CD4-positive, alpha-beta T cell (primary cell): Measurements from ENCODE around the gene PLPP2. TPM values are rescaled to one million over a fixed set of nuclear protein-coding genes. Genes with fewer than 3 reads are reported as not detected.
"Not testable (repeated sequence)": the region's sequence is repeated elsewhere in the genome, so short reads cannot be mapped to it uniquely, and the experiment has no call there.

Source experiments
- ATAC-seq: fragments of 200-7000 bp; cut with Tn5 transposase; one replicate; pipeline ENCODE4 v1.10.0; 2022; ENCODE audit warnings: mild to moderate bottlenecking; ENCODE audit not compliant: poor library complexity
- CTCF ChIA-PET: fragments of 350-600 bp; sonication (Branson Sonifier 250); formaldehyde crosslinking; loops from one replicate; lab custom pipeline; 2021; ENCODE audit warnings: antibody characterized with exemption, inconsistent platforms; lab: Charles Lee
- POLR2A ChIA-PET: fragments of 350-600 bp; sonication (Branson Sonifier 250); formaldehyde crosslinking; loops from one replicate; lab custom pipeline; 2021; ENCODE audit warnings: antibody characterized with exemption, inconsistent platforms; lab: Charles Lee
- DNase-seq, 14 experiments: peaks; one replicate each; pipeline ENCODE4 v3.0.0-alpha.2; 2013 to 2020; ENCODE audit warnings: mixed read lengths in 2 of 14
- H3K27ac ChIP-seq, 2 donors: one replicate each; pipeline versions ENCODE4 v1.5.1 to v1.7.0; 2013; ENCODE audit warnings: low read length in 2 of 2, low read depth in 1 of 2, mild to moderate bottlenecking in 1 of 2
- H3K27me3 ChIP-seq, 2 experiments: 1 replicate in 1 of 2; 2 replicates in 1 of 2; pipeline versions ENCODE4 v1.6.1 to v1.7.0; 2013; ENCODE audit warnings: low read length in 2 of 2, control low read depth in 1 of 2, mild to moderate bottlenecking in 1 of 2, moderate library complexity in 1 of 2; ENCODE audit not compliant: insufficient read depth in 2 of 2, control insufficient read depth in 1 of 2
- H3K36me3 ChIP-seq: one replicate; pipeline ENCODE4 v1.6.1; 2013; ENCODE audit warnings: low read length, control low read depth; ENCODE audit not compliant: insufficient read depth
- H3K4me1 ChIP-seq: one replicate; pipeline ENCODE4 v1.6.1; 2013; ENCODE audit warnings: low read length, control low read depth; ENCODE audit not compliant: insufficient read depth
- H3K4me3 ChIP-seq: one replicate; pipeline ENCODE4 v1.5.1; 2013; ENCODE audit warnings: mild to moderate bottlenecking, low read length, moderate library complexity
- H3K9me3 ChIP-seq, 2 experiments: 1 replicate in 1 of 2; 2 replicates in 1 of 2; pipeline versions ENCODE4 v1.6.1 to v1.7.0; 2013; ENCODE audit warnings: low read length in 2 of 2, mild to moderate bottlenecking in 2 of 2, control low read depth in 1 of 2, moderate library complexity in 1 of 2; ENCODE audit not compliant: control insufficient read depth in 1 of 2, insufficient read depth in 1 of 2
- H3K27ac Mint-ChIP-seq: one replicate; pipeline ENCODE4 v1.8.0; 2020; ENCODE audit warnings: mixed read lengths
- H3K27me3 Mint-ChIP-seq: one replicate; pipeline ENCODE4 v1.8.0; 2021; ENCODE audit warnings: mixed read lengths
- H3K36me3 Mint-ChIP-seq: one replicate; pipeline ENCODE4 v1.8.0; 2021; ENCODE audit warnings: low read depth, mixed read lengths
- H3K4me1 Mint-ChIP-seq: one replicate; pipeline ENCODE4 v1.8.0; 2021; ENCODE audit warnings: low read depth, mixed read lengths
- H3K4me3 Mint-ChIP-seq: one replicate; pipeline ENCODE4 v1.8.0; 2020; ENCODE audit warnings: mild to moderate bottlenecking, mixed read lengths
- H3K9me3 Mint-ChIP-seq: one replicate; pipeline ENCODE4 v1.8.0; 2020; ENCODE audit warnings: mixed read lengths
- intact Hi-C, 2 experiments: fragments of 100-400 bp; cut with DNase I in 1 of 2; cut with micrococcal nuclease in 1 of 2; formaldehyde crosslinking; loops; one replicate each; pipeline versions ENCODE4 v1.15.1 to v1.9.0; 2023 to 2025; cut with DNase I, micrococcal nuclease
- total RNA-seq, 174 experiments: library from RNA in 2 of 174; stranded (reverse) in 2 of 174; gene quantifications; one replicate each; pipeline ENCODE4 v1.2.3 and lab custom pipeline; 2021 to 2026
- TF ChIP-seq, protein P1 (sequence below): fragments of 200-600 bp; IDR thresholded peaks from one replicate; pipeline ENCODE4 v1.8.0; 2022; ENCODE audit warnings: antibody characterized with exemption, mild to moderate bottlenecking

Gene PLPP2
- total RNA-seq, 2 experiments from 2014 or later: 0.64 TPM; not detected in 1

DNA sequence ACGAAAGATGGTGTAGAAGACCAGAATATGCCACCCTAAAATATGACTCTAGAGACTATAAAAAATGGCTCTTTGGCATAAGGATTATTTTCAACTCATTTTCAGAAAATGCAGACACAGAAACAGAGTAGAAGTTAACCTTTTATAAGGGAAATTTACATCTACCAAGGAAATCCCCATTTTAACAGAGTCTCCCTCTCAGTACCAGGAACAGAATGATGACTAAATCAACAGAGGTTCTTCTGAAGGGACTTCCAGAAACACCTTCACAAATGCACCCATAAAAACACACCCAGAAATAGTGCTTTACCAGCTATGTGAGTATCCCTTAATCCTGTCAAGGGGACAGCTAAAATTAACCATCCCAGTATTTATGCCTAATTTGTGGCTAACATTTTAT is 29.1 kb downstream of the PLPP2 start:
- POLR2A ChIA-PET: no interaction called here
- intact Hi-C loops: no loop called here
- ATAC-seq: no peak
- H3K36me3 ChIP-seq: no peaks in the 10 kb centered on the region
- H3K27me3 ChIP-seq: peaks cover 9 to 35% of the 10 kb centered on the region in 2 experiments
- H3K27ac ChIP-seq: no peak overlapping the region
- DNase-seq: no peak
- CTCF ChIA-PET: no interaction called here
- Mint-ChIP-seq H3K36me3 (no peaks in the 10 kb centered on the region), H3K27me3 (peaks cover 72% of the 10 kb centered on the region), H3K9me3 (no peaks in the 10 kb centered on the region), H3K4me1 (peaks cover 7% of the 10 kb centered on the region), H3K4me3 (no peak overlapping the region), H3K27ac (no peak overlapping the region)
- TF ChIP-seq, protein P1, sequence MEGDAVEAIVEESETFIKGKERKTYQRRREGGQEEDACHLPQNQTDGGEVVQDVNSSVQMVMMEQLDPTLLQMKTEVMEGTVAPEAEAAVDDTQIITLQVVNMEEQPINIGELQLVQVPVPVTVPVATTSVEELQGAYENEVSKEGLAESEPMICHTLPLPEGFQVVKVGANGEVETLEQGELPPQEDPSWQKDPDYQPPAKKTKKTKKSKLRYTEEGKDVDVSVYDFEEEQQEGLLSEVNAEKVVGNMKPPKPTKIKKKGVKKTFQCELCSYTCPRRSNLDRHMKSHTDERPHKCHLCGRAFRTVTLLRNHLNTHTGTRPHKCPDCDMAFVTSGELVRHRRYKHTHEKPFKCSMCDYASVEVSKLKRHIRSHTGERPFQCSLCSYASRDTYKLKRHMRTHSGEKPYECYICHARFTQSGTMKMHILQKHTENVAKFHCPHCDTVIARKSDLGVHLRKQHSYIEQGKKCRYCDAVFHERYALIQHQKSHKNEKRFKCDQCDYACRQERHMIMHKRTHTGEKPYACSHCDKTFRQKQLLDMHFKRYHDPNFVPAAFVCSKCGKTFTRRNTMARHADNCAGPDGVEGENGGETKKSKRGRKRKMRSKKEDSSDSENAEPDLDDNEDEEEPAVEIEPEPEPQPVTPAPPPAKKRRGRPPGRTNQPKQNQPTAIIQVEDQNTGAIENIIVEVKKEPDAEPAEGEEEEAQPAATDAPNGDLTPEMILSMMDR: no peak
- H3K4me3 ChIP-seq: no peak overlapping the region
- H3K4me1 ChIP-seq: peaks cover 6% of the 10 kb centered on the region
- H3K9me3 ChIP-seq: no peaks in the 10 kb centered on the region

DNA sequence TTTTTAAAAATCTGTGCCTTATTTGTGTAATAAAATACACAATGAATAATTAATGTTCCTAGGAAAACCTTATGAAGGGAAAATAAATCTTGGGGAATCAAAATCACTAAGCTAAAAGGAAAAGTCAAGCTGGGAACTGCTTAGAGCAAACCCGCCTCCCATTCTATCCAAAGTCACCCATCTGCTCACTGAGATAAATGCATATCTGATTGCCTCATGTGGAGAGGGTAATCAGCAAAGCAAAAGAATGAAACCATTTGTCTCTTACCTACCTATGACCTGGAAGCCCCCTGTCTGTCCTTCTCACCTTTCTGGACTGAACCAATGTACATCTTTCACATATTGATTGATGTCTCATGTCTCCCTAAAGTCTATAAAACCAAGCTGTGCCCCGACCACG is 34.4 kb downstream of the PLPP2 start:
- H3K9me3 ChIP-seq, H3K4me3 Mint-ChIP-seq, ATAC-seq, intact Hi-C loops, H3K4me1 Mint-ChIP-seq, H3K36me3 Mint-ChIP-seq, H3K9me3 Mint-ChIP-seq, H3K27ac ChIP-seq, CTCF ChIA-PET, H3K36me3 ChIP-seq, POLR2A ChIA-PET, H3K27me3 ChIP-seq, H3K27ac Mint-ChIP-seq, H3K4me3 ChIP-seq, DNase-seq, H3K4me1 ChIP-seq: not testable (repeated sequence)
- peaks cover 67% of the 10 kb centered on the region for H3K27me3 Mint-ChIP-seq

DNA sequence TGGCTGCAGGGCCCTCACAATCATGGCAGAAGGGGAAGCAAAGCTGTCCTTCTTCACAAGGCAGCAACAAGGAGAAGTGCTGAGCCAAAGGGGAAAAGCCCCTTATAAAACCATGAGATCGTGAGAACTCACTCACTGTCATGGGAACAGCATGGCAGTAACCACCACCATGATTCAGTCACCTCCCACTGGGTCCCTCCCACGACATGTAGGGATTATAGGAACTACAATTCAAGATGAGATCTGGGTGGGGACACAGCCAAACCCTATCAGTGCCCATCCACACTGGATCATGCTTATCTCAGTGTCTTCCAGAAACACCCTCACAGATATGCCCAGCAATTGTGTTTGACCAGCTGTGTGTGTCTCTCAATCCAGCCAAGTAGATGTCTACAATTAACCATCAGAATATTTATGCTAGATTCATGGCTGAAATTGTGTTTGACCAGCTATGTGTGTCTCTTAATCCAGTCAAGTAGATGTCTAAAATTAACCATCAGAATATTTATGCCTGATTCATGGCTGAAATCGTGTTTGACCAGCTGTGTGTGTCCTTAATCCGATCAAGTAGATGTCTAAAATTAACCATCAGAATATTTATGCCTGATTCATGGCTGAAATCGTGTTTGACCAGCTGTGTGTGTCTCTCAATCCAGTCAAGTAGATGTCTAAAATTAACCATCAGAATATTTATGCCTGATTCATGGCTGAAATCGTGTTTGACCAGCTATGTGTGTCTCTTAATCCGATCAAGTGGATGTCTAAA is 38.6 kb downstream of the PLPP2 start:
- CTCF ChIA-PET, H3K4me1 ChIP-seq, H3K4me3 Mint-ChIP-seq, H3K4me3 ChIP-seq, H3K4me1 Mint-ChIP-seq, H3K27me3 ChIP-seq, H3K36me3 ChIP-seq, H3K9me3 ChIP-seq, DNase-seq, intact Hi-C loops, H3K36me3 Mint-ChIP-seq, H3K27ac ChIP-seq, ATAC-seq, POLR2A ChIA-PET, H3K9me3 Mint-ChIP-seq, H3K27ac Mint-ChIP-seq: not testable (repeated sequence)
- H3K27me3 Mint-ChIP-seq: peaks cover 47% of the 10 kb centered on the region

DNA sequence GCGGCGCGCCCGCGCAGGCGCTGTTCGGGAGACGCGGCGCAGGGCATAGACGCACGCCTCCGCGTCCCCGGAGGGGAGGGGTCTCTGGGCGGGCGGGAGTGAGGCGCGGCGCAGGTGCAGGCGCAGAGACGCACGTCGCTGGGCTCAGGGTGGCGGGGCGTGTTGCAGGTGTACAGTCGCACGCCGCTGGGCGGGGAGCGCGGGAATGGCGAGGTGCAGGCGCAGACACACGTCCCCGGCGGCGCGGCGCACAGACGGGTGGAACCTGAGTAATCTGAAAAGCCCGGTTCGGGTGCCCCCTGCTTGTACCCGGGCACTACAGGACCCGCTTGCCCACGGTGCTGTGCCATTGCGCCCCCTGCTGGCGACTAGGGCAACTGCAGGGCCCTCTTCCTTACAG is 44.7 kb downstream of the PLPP2 start:
- peaks cover 1% of the 10 kb centered on the region for H3K27me3 Mint-ChIP-seq
- H3K36me3 Mint-ChIP-seq: no peaks in the 10 kb centered on the region
- no peak overlapping the region for H3K4me3 Mint-ChIP-seq
- no peak for ATAC-seq
- Histone ChIP-seq H3K36me3 (no peaks in the 10 kb centered on the region), H3K4me3 (no peak overlapping the region), H3K27ac (no peak overlapping the region), H3K4me1 (no peaks in the 10 kb centered on the region), H3K27me3 (no peaks in the 10 kb centered on the region), H3K9me3 (no peaks in the 10 kb centered on the region)
- no peaks in the 10 kb centered on the region for H3K4me1 Mint-ChIP-seq
- intact Hi-C loops: no loop called here
- H3K27ac Mint-ChIP-seq: no peak overlapping the region
- peak in 2 of 14 experiments; percentile 26 to 56 for DNase-seq
- no peaks in the 10 kb centered on the region for H3K9me3 Mint-ChIP-seq
- POLR2A ChIA-PET: no interaction called here
- CTCF ChIA-PET: no interaction called here
- TF ChIP-seq, protein P1: no peak

DNA sequence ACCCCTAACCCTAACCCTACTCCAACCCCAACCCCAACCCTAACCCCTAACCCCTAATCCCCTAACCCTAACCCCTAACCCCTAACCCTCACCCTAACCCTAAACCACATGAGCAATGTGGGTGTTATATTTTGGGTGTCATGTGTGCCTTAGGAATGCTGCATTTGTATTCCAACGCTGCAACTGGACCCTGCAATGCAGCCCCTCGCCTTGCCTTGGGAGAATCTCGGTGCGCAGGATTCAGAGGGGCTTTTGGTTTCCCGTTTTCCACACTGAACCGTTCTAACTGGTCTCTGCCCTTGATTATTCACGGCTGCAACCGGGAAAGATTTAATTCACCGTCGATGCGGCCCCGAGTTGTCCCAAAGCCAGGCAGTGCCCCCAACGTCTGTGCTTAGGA is 45.3 kb downstream of the PLPP2 start:
- H3K27me3 Mint-ChIP-seq, H3K4me1 Mint-ChIP-seq, H3K27ac Mint-ChIP-seq, H3K27ac ChIP-seq, H3K9me3 Mint-ChIP-seq, H3K36me3 Mint-ChIP-seq, H3K4me3 ChIP-seq, H3K27me3 ChIP-seq, H3K36me3 ChIP-seq, POLR2A ChIA-PET, H3K9me3 ChIP-seq, H3K4me3 Mint-ChIP-seq, intact Hi-C loops, H3K4me1 ChIP-seq, ATAC-seq, CTCF ChIA-PET: not testable (repeated sequence)
- DNase-seq: peak in 1 of 14 experiments; percentile 16
